Mesenteric fat pad (tissue), 1 donor: ENCODE results near the gene ANO10. TPM values are rescaled to one million over a fixed set of nuclear protein-coding genes. Genes with fewer than 3 reads are reported as not detected.
"Not testable (repeated sequence)": the region's sequence is repeated elsewhere in the genome, so short reads cannot be mapped to it uniquely, and the experiment has no call there.

Experiments used
- DNase-seq: peaks from one replicate; pipeline ENCODE4 v3.0.0-alpha.2; 2020; ENCODE audit warnings: low spot score
- long read RNA-seq: library from polyadenylated mRNA; unstranded; transcript quantifications from one replicate; pipeline ENCODE4 v2.0.0, GENCODE V29; 2020
- total RNA-seq: library from RNA; stranded (reverse); fragmentation: NEBNext Ultra II Directional; extraction: Animal tissue kit (Norgen Biotek cat#: 25700); gene quantifications from one replicate; pipeline ENCODE4 v1.2.1, GENCODE V29; 2021
- donor health status: DM: yes; HTN: yes; CAD: no.

ANO10 gene
- total RNA-seq: 44.5 TPM
- long read RNA-seq, transcript ANO10-201 (13 exons, 3,212 nt): major isoform, 68 of 135 reads
- long read RNA-seq, transcript ANO10-203 (12 exons, 2,419 nt): minor isoform, 16 of 135 reads
- long read RNA-seq, partial matches to known transcripts: 15 of 135 reads
- long read RNA-seq, other reads (novel, unspliced or antisense): 34 of 135 reads

- peak; percentile 99 for DNase-seq
These were observed at the start of gene ANO10 for GRCh38 chr3:43621656-43622432. ANO10 (minus strand) TSS chr3:43622011; CDS start chr3:43605852, 16,159 bp downstream.

- DNase-seq: no peak
These were observed 49.1 kb upstream of the ANO10 start for GRCh38 chr3:43670635-43671522.

- not testable (repeated sequence) for DNase-seq
These were observed 43.2 kb upstream of the ANO10 start for GRCh38 chr3:43665011-43665410.

- DNase-seq: not testable (repeated sequence)
These were observed 39.6 kb upstream of the ANO10 start for GRCh38 chr3:43661376-43661775.

- no peak for DNase-seq
These were observed 37.6 kb upstream of the ANO10 start for GRCh38 chr3:43659250-43659880.

GRCh38 chr3:43656390-43656789 lies 34.6 kb upstream of the ANO10 start:
- DNase-seq: not testable (repeated sequence)

- no peak for DNase-seq
These were observed 28.5 kb upstream of the ANO10 start for GRCh38 chr3:43650345-43650744.

- DNase-seq: no peak
These were observed 27.7 kb upstream of the ANO10 start for GRCh38 chr3:43649365-43649968.

GRCh38 chr3:43648957-43649356 lies 27.1 kb upstream of the ANO10 start:
- DNase-seq: no peak

GRCh38 chr3:43647331-43648166 lies 25.7 kb upstream of the ANO10 start:
- no peak for DNase-seq

GRCh38 chr3:43644443-43644842 lies 22.6 kb upstream of the ANO10 start:
- DNase-seq: no peak

- DNase-seq: no peak
These were observed 19.7 kb upstream of the ANO10 start for GRCh38 chr3:43641306-43642114.

GRCh38 chr3:43640681-43641080 lies 18.9 kb upstream of the ANO10 start:
- no peak for DNase-seq

- no peak for DNase-seq
These were observed 17.0 kb upstream of the ANO10 start for GRCh38 chr3:43638594-43639447.

GRCh38 chr3:43637702-43638101 lies 15.9 kb upstream of the ANO10 start:
- DNase-seq: no peak

GRCh38 chr3:43632986-43633385 lies 11.2 kb upstream of the ANO10 start:
- DNase-seq: no peak

GRCh38 chr3:43632269-43632733 lies 10.5 kb upstream of the ANO10 start:
- no peak for DNase-seq

- DNase-seq: no peak
These were observed 7.9 kb upstream of the ANO10 start for GRCh38 chr3:43629741-43630140.
